Caco-2 (cell line): ENCODE measurements around the gene IRF2. TPM values are rescaled to one million over a fixed set of nuclear protein-coding genes. Genes with fewer than 3 reads are reported as not detected.

ENCODE experiments used
- BruUV-seq: library from RNA; stranded (reverse); fragments of 400-500 nt; replicated peaks from 2 replicates; lab custom pipeline; 2021; lab: Mats Ljungman, UMichigan
- CTCF ChIA-PET: fragments of 300-600 bp; sonication (Branson Sonifier 250); formaldehyde crosslinking; loops from one replicate; lab custom pipeline; 2022; ENCODE audit warnings: antibody characterized with exemption; lab: Charles Lee
- POLR2A ChIA-PET: fragments of 300-600 bp; sonication (Branson Sonifier 250); formaldehyde crosslinking; loops from one replicate; lab custom pipeline; 2022; ENCODE audit warnings: antibody characterized with exemption; lab: Charles Lee
- DNase-seq, 2 experiments: peaks; one replicate each; pipeline versions ENCODE4 v3.0.0 to v3.0.0-alpha.2; 2020 to 2022
- H3K27me3 ChIP-seq: replicated peaks from 2 replicates; pipeline ENCODE4 v1.6.0; 2011; ENCODE audit warnings: low read length; ENCODE audit not compliant: control insufficient read depth, insufficient read depth
- H3K36me3 ChIP-seq: 2 replicates; pipeline ENCODE4 v1.5.1; 2011; ENCODE audit warnings: low read length; ENCODE audit not compliant: control insufficient read depth, insufficient read depth
- H3K4me1 ChIP-seq: fragments of 250-450 bp; sonication (Bioruptor Pico); 2 replicates; pipeline ENCODE4 v1.5.1; 2020; ENCODE audit warnings: mild to moderate bottlenecking
- H3K4me3 ChIP-seq: 2 replicates; pipeline ENCODE4 v1.5.1; 2011; ENCODE audit warnings: low read depth, mild to moderate bottlenecking, control low read depth, low read length
- H3K9me3 ChIP-seq: fragments of 250-450 bp; sonication (Bioruptor Pico); 2 replicates; pipeline ENCODE4 v1.5.1; 2020; ENCODE audit warnings: mild to moderate bottlenecking, moderate library complexity
- H3K27ac Mint-ChIP-seq: one replicate; pipeline ENCODE4 v1.8.0; 2022; ENCODE audit warnings: mixed read lengths; ENCODE audit not compliant: unreplicated experiment
- H3K27me3 Mint-ChIP-seq: one replicate; pipeline ENCODE4 v1.8.0; 2022; ENCODE audit warnings: mixed read lengths; ENCODE audit not compliant: insufficient read depth, unreplicated experiment
- H3K36me3 Mint-ChIP-seq: one replicate; pipeline ENCODE4 v1.8.0; 2022; ENCODE audit warnings: mild to moderate bottlenecking, mixed read lengths; ENCODE audit not compliant: insufficient read depth, unreplicated experiment
- H3K4me1 Mint-ChIP-seq: one replicate; pipeline ENCODE4 v1.8.0; 2022; ENCODE audit warnings: low read depth, mixed read lengths; ENCODE audit not compliant: unreplicated experiment
- H3K4me3 Mint-ChIP-seq: one replicate; pipeline ENCODE4 v1.8.0; 2022; ENCODE audit warnings: mild to moderate bottlenecking, moderate library complexity, mixed read lengths; ENCODE audit not compliant: unreplicated experiment
- H3K9me3 Mint-ChIP-seq: one replicate; pipeline ENCODE4 v1.8.0; 2022; ENCODE audit warnings: mixed read lengths; ENCODE audit not compliant: unreplicated experiment
- intact Hi-C: fragments of 100-400 bp; cut with micrococcal nuclease; formaldehyde crosslinking; loops from one replicate; pipeline ENCODE4 v1.10.0; 2022; ENCODE audit not compliant: unreplicated experiment
- total RNA-seq: library from RNA; stranded (reverse); gene quantifications from 2 replicates; pipeline ENCODE4 v1.2.3, GENCODE V29; 2022
- TF ChIP-seq, protein P1 (sequence below), 2 experiments: fragments of 200-600 bp in 1 of 2; IDR thresholded peaks; 1 replicate in 1 of 2; 2 replicates in 1 of 2; pipeline versions ENCODE4 v1.5.1 to v1.8.0; 2011 to 2022; ENCODE audit warnings: antibody characterized with exemption in 1 of 2, control low read depth in 1 of 2, inconsistent platforms in 1 of 2, low read depth in 1 of 2, low read length in 1 of 2, mild to moderate bottlenecking in 1 of 2, moderate library complexity in 1 of 2; ENCODE audit not compliant: insufficient read depth in 1 of 2, severe bottlenecking in 1 of 2, unreplicated experiment in 1 of 2

The IRF2 gene
- total RNA-seq, 1 experiment from 2014 or later = 9.2 TPM

DNA sequence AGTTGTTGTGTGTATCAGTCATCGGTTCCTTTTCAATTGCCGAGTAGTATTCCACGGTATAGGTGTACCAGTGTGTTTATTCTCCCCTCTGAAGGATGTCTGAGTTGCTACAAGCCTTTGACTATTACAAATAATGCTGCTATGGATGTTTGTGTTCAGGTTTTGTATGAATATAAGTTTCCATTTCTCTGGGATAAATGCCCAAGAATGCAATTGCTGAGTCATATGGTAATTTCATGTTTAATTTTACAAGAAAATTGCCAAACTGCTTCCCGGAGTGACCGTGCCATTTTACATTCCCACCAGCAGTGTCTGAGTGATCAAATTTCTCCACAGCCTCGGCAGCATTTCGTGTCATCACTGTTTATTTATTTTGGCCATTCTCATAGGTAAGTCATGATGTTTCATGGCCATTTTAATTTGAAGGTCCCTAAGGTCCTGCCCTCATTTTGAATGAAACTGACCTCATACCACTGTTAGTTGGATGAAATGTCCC lies 73.9 kb downstream of the IRF2 start:
- no peak for DNase-seq
- Histone ChIP-seq H3K9me3 (no peaks in the 10 kb centered on the region), H3K27me3 (no peaks in the 10 kb centered on the region), H3K36me3 (no peaks in the 10 kb centered on the region), H3K4me1 (no peaks in the 10 kb centered on the region), H3K4me3 (no peak overlapping the region)
- H3K4me3 Mint-ChIP-seq = no peak overlapping the region
- ChIA-PET CTCF (no interaction called here), POLR2A (no interaction called here)
- H3K4me1 Mint-ChIP-seq = no peaks in the 10 kb centered on the region
- no peaks in the 10 kb centered on the region for H3K9me3 Mint-ChIP-seq
- H3K27ac Mint-ChIP-seq = no peak overlapping the region
- no TSS peak for BruUV-seq
- TF ChIP-seq, protein P1, sequence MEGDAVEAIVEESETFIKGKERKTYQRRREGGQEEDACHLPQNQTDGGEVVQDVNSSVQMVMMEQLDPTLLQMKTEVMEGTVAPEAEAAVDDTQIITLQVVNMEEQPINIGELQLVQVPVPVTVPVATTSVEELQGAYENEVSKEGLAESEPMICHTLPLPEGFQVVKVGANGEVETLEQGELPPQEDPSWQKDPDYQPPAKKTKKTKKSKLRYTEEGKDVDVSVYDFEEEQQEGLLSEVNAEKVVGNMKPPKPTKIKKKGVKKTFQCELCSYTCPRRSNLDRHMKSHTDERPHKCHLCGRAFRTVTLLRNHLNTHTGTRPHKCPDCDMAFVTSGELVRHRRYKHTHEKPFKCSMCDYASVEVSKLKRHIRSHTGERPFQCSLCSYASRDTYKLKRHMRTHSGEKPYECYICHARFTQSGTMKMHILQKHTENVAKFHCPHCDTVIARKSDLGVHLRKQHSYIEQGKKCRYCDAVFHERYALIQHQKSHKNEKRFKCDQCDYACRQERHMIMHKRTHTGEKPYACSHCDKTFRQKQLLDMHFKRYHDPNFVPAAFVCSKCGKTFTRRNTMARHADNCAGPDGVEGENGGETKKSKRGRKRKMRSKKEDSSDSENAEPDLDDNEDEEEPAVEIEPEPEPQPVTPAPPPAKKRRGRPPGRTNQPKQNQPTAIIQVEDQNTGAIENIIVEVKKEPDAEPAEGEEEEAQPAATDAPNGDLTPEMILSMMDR (IDR thresholded peaks at IDR 0.05; ENCODE audit: insufficient read depth in 1 of 2, low read depth in 1 of 2, low read length in 1 of 2, severe bottlenecking in 1 of 2, unreplicated experiment in 1 of 2) = no peak
- peaks cover 12% of the 10 kb centered on the region for H3K36me3 Mint-ChIP-seq
- intact Hi-C loops = no loop called here
- no peaks in the 10 kb centered on the region for H3K27me3 Mint-ChIP-seq

DNA sequence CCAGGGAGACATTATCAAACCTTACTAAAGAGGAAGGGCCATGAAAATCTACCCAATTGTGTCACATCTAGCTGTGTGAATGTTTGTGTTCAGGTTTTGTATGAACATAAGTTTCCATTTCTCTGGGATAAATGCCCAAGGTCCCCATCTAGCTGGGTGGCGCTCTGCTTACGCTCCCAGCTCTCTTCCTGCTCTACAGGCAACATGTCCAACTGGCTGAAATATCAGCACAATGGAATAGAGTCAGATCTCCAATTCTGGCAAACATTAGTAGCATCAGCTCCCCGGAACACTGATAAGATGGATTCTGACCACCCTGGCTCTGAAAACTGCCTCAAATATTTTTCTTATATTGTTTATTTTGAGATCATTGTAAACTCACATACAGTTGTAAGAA lies 74.8 kb downstream of the IRF2 start:
- DNase-seq = no peak
- Histone ChIP-seq H3K4me3 (no peak overlapping the region), H3K4me1 (no peaks in the 10 kb centered on the region), H3K36me3 (no peaks in the 10 kb centered on the region), H3K27me3 (no peaks in the 10 kb centered on the region), H3K9me3 (no peaks in the 10 kb centered on the region)
- Mint-ChIP-seq H3K4me3 (no peak overlapping the region), H3K27me3 (no peaks in the 10 kb centered on the region), H3K4me1 (no peaks in the 10 kb centered on the region), H3K27ac (no peak overlapping the region), H3K9me3 (no peaks in the 10 kb centered on the region), H3K36me3 (peaks cover 10% of the 10 kb centered on the region)
- intact Hi-C loops = no loop called here
- POLR2A ChIA-PET = no interaction called here
- TF ChIP-seq, protein P1 (IDR thresholded peaks at IDR 0.05; ENCODE audit: insufficient read depth in 1 of 2, low read depth in 1 of 2, low read length in 1 of 2, severe bottlenecking in 1 of 2, unreplicated experiment in 1 of 2) = no peak
- BruUV-seq = no TSS peak
- CTCF ChIA-PET = no interaction called here

DNA sequence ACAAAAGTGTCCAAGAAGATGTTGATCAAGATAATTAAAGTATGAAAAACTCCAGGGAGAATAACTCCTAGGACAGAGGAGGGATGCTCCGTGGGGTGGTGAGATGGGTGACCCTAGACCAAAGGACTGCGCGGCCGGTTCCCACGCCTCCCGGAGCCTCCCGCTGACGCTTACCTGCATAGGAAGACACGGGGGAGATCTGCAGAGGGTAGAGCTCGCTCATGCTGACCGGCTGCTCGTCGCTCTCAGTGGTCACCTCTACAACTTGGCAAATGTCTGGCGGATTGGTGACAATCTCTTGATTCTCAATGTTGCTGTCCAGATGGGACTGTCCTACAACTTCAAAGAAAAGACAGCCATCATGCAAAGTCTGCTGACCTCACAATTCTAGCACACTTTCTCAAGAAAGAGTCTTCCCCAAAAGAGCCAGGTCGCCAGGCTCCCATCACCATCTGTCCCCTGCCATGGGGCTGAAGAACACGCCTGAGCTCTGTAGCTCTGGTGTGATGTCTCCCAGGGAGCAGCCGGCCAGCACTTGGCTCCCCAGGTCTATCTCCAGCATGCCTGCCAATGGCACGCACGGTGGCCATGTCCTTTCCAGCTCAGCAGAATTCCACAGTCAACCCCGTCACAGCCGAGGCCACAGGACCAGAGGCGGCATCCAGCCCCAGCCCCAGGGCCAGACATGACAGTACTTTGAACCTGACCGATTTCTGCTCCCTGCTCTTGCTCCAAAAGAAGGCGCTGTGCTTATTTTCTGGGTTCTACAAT lies 75.4 kb downstream of the IRF2 start:
- Histone ChIP-seq H3K4me3 (no peak overlapping the region), H3K9me3 (no peaks in the 10 kb centered on the region), H3K4me1 (no peaks in the 10 kb centered on the region), H3K27me3 (no peaks in the 10 kb centered on the region), H3K36me3 (no peaks in the 10 kb centered on the region)
- Mint-ChIP-seq H3K4me3 (no peak overlapping the region), H3K4me1 (no peaks in the 10 kb centered on the region), H3K27me3 (no peaks in the 10 kb centered on the region), H3K27ac (no peak overlapping the region), H3K9me3 (no peaks in the 10 kb centered on the region), H3K36me3 (peaks cover 10% of the 10 kb centered on the region)
- DNase-seq = no peak
- intact Hi-C loops = no loop called here
- POLR2A ChIA-PET = no interaction called here
- CTCF ChIA-PET = no interaction called here
- no TSS peak for BruUV-seq
- TF ChIP-seq, protein P1 (IDR thresholded peaks at IDR 0.05; ENCODE audit: insufficient read depth in 1 of 2, low read depth in 1 of 2, low read length in 1 of 2, severe bottlenecking in 1 of 2, unreplicated experiment in 1 of 2) = no peak
